Hepatocyte (in vitro differentiated cells): ENCODE data around the gene PAIP2B. TPM values are rescaled to one million over a fixed set of nuclear protein-coding genes. Genes with fewer than 3 reads are reported as not detected.

Experiments
- DNase-seq: peaks from one replicate; pipeline ENCODE4 v3.0.0-alpha.2; 2016; ENCODE audit warnings: low spot score
- H2AFZ ChIP-seq: fragments of 200-600 bp; sonication (generic); 2 replicates; pipeline ENCODE4 v1.6.0; 2016; ENCODE audit warnings: antibody characterized with exemption, mild to moderate bottlenecking
- H3K27ac ChIP-seq: fragments of 200-600 bp; sonication (generic); 2 replicates; pipeline ENCODE4 v1.5.1; 2016; ENCODE audit warnings: mild to moderate bottlenecking
- H3K27me3 ChIP-seq: fragments of 200-600 bp; sonication (generic); 2 replicates; pipeline ENCODE4 v1.6.1; 2016
- H3K36me3 ChIP-seq: fragments of 200-600 bp; sonication (generic); replicated peaks from 2 replicates; pipeline ENCODE4 v1.5.1; 2016; ENCODE audit warnings: low read depth; ENCODE audit not compliant: insufficient read depth
- H3K4me1 ChIP-seq: fragments of 200-600 bp; sonication (generic); 2 replicates; pipeline ENCODE4 v1.5.1; 2016; ENCODE audit warnings: mild to moderate bottlenecking, moderate library complexity; ENCODE audit not compliant: insufficient read depth
- H3K4me2 ChIP-seq: fragments of 200-600 bp; sonication (generic); 2 replicates; pipeline ENCODE4 v1.6.0; 2016
- H3K4me3 ChIP-seq: fragments of 200-600 bp; sonication (generic); 2 replicates; pipeline ENCODE4 v1.5.1; 2016; ENCODE audit warnings: mild to moderate bottlenecking
- H3K79me2 ChIP-seq: fragments of 200-600 bp; sonication (generic); 2 replicates; pipeline ENCODE4 v1.6.0; 2017; ENCODE audit warnings: mild to moderate bottlenecking
- H3K9me2 ChIP-seq: fragments of 200-600 bp; sonication (generic); replicated peaks from 2 replicates; pipeline ENCODE4 v1.6.0; 2017; ENCODE audit warnings: mild to moderate bottlenecking; ENCODE audit not compliant: insufficient read depth
- H3K9me3 ChIP-seq: fragments of 200-600 bp; sonication (generic); 2 replicates; pipeline ENCODE4 v1.5.1; 2016; ENCODE audit warnings: low read depth, mild to moderate bottlenecking
- H4K20me1 ChIP-seq: fragments of 200-600 bp; sonication (generic); 2 replicates; pipeline ENCODE4 v1.6.0; 2016; ENCODE audit warnings: mild to moderate bottlenecking; ENCODE audit not compliant: insufficient read depth, poor library complexity, severe bottlenecking
- EZH2 ChIP-seq: fragments of 200-600 bp; sonication (generic); IDR thresholded peaks from 2 replicates; pipeline ENCODE4 v1.6.1; 2016; ENCODE audit warnings: antibody characterized with exemption, mild to moderate bottlenecking, borderline replicate concordance
- EZH2phosphoT487 ChIP-seq: fragments of 200-600 bp; sonication (generic); IDR thresholded peaks from one replicate; pipeline ENCODE4 v1.6.1; 2018; ENCODE audit warnings: antibody characterized with exemption, mild to moderate bottlenecking, low read depth, moderate library complexity; ENCODE audit not compliant: unreplicated experiment, severe bottlenecking
- WGBS: methylation state at CpG from one replicate; pipeline ENCODE4 v1.1.6; 2016; ENCODE audit warnings: low lambda C conversion rate; ENCODE audit errors: missing lambda C conversion rate; 5-methylcytosine and 5-hydroxymethylcytosine counted together
- polyA plus RNA-seq: library from polyadenylated mRNA; unstranded; fragments of >200 nt; fragmentation: Nextera tagmentation; extraction: Ambion mirVana; gene quantifications from 2 replicates; pipeline ENCODE4 v1.2.1, GENCODE V29; 2016
- total RNA-seq: library from RNA; depleted of rRNA; stranded (reverse); fragments of >200 nt; gene quantifications from 2 replicates; pipeline ENCODE4 v1.2.3, GENCODE V29; 2014
- TF ChIP-seq, protein P1 (sequence below): fragments of 200-600 bp; sonication (generic); IDR thresholded peaks from 2 replicates; pipeline ENCODE4 v1.5.1; 2016; ENCODE audit warnings: antibody characterized with exemption, mild to moderate bottlenecking; ENCODE audit not compliant: poor library complexity

The PAIP2B gene
- total and polyA plus RNA-seq, 2 experiments from 2014 or later: 2.6 to 4.8 TPM

GRCh38 chr2:71155846-71156245, 71.1 kb downstream of the PAIP2B start:
- H4K20me1 ChIP-seq: no peaks in the 10 kb centered on the region
- whole genome bisulfite sequencing: 87% methylated on average over 4 of the region's 4 CpGs
- DNase-seq: no peak
- H3K79me2 ChIP-seq: no peaks in the 10 kb centered on the region
- no peaks in the 10 kb centered on the region for H3K9me2 ChIP-seq
- no peak overlapping the region for H3K4me2 ChIP-seq
- H3K27ac ChIP-seq: no peak overlapping the region
- no peak overlapping the region for H3K4me3 ChIP-seq
- no peaks in the 10 kb centered on the region for H3K36me3 ChIP-seq
- H2AFZ ChIP-seq: no peak overlapping the region
- no peaks in the 10 kb centered on the region for H3K4me1 ChIP-seq
- H3K27me3 ChIP-seq: no peaks in the 10 kb centered on the region
- TF ChIP-seq EZH2phosphoT487 (no peak), EZH2 (no peak)
- TF ChIP-seq, protein P1, sequence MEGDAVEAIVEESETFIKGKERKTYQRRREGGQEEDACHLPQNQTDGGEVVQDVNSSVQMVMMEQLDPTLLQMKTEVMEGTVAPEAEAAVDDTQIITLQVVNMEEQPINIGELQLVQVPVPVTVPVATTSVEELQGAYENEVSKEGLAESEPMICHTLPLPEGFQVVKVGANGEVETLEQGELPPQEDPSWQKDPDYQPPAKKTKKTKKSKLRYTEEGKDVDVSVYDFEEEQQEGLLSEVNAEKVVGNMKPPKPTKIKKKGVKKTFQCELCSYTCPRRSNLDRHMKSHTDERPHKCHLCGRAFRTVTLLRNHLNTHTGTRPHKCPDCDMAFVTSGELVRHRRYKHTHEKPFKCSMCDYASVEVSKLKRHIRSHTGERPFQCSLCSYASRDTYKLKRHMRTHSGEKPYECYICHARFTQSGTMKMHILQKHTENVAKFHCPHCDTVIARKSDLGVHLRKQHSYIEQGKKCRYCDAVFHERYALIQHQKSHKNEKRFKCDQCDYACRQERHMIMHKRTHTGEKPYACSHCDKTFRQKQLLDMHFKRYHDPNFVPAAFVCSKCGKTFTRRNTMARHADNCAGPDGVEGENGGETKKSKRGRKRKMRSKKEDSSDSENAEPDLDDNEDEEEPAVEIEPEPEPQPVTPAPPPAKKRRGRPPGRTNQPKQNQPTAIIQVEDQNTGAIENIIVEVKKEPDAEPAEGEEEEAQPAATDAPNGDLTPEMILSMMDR: no peak
- H3K9me3 ChIP-seq: no peaks in the 10 kb centered on the region

DNA sequence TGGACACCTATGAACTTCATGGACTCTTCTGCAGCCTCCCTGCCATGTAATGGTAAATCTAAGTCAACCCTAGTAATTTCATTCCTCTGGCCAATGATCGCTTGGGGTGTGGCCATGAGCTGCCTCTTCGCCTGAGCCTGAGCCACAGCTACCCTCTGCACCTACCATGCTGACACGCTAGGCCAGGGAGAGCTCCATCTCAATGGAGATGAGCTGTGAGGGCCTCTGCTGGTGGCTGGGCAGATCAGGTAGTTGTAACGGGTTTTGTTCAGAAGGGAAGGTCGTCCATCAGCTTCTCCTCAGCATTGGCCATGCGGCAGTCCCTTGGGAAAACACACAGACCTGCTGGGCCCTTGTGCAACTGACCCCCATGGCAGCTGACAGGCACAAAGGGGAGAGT, 72.1 kb downstream of the PAIP2B start:
- TF ChIP-seq EZH2phosphoT487: no peak
- TF ChIP-seq, protein P1: peak; percentile 9
- H3K27ac ChIP-seq: no peak overlapping the region
- no peaks in the 10 kb centered on the region for H3K4me1 ChIP-seq
- no peaks in the 10 kb centered on the region for H3K27me3 ChIP-seq
- DNase-seq: peak; percentile 18
- H3K4me3 ChIP-seq: no peak overlapping the region
- 54% methylated on average over 6 of the region's 6 CpGs for WGBS
- no peaks in the 10 kb centered on the region for H3K36me3 ChIP-seq
- no peaks in the 10 kb centered on the region for H3K79me2 ChIP-seq
- no peak overlapping the region for H2AFZ ChIP-seq
- no peaks in the 10 kb centered on the region for H3K9me3 ChIP-seq
- H3K4me2 ChIP-seq: no peak overlapping the region
- H3K9me2 ChIP-seq: no peaks in the 10 kb centered on the region
- no peaks in the 10 kb centered on the region for H4K20me1 ChIP-seq

DNA sequence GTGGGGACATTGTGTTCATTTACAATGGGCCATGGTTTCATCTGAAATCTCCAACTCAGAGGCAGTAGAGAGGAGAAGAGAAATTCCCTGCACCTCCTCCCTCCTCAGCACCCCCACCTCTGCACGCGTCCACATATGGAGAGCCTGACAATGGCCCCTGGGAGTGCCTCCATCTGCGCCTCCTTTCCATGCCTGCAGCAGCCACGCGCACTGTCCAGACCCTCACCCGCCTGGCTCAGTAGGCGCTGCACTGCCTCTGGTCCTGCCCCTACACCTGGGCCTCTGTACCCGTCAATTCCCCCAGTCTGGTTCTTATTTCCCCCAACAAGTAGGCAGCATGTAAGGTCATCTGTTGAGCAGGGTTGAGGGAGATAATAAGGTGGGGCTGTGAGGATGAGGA, 72.6 kb downstream of the PAIP2B start:
- H3K4me3 ChIP-seq: no peak overlapping the region
- H3K9me2 ChIP-seq: no peaks in the 10 kb centered on the region
- no peaks in the 10 kb centered on the region for H3K4me1 ChIP-seq
- no peaks in the 10 kb centered on the region for H3K79me2 ChIP-seq
- H3K36me3 ChIP-seq: no peaks in the 10 kb centered on the region
- TF ChIP-seq EZH2phosphoT487 (no peak), EZH2 (no peak)
- TF ChIP-seq, protein P1: no peak
- H3K27me3 ChIP-seq: no peaks in the 10 kb centered on the region
- H2AFZ ChIP-seq: no peak overlapping the region
- 79% methylated on average over 8 of the region's 8 CpGs for WGBS
- H3K4me2 ChIP-seq: no peak overlapping the region
- no peaks in the 10 kb centered on the region for H4K20me1 ChIP-seq
- no peaks in the 10 kb centered on the region for H3K9me3 ChIP-seq
- H3K27ac ChIP-seq: no peak overlapping the region
- no peak for DNase-seq

DNA sequence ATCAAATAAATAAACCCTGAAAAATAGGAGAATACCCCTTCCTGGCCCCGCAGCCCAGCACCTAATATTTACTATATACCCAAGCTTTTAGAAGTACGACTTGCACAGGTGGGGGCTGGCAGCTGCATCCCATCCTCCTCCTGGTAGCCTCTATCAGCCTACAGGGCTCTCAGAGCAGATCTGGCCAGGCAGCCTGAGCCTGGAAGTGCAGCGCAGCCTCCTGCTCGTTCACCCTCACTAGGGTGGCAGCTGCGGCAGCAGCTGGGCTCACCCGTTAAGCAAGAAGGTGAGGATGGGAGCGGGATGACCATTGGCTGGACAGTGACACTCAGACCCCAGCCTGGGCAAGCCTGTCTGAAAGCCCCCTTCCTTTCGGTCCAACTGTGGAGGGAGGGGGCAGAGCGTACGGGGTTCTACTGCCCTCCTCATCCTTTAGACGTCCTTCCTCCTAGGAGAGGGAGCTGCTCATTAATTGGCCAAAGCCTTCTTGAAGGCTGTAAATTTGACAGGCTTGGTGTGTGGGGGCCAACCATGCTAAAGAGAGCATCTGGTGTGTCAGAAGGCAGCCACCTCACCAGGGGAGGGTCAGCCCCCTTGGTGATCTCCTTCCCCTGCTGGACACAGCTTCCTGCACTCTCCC, 73.2 kb downstream of the PAIP2B start:
- no peaks in the 10 kb centered on the region for H3K27me3 ChIP-seq
- no peak overlapping the region for H2AFZ ChIP-seq
- no peaks in the 10 kb centered on the region for H3K36me3 ChIP-seq
- TF ChIP-seq, protein P1: no peak
- no peak for TF ChIP-seq EZH2
- no peak for TF ChIP-seq EZH2phosphoT487
- WGBS: 82% methylated on average over 11 of the region's 11 CpGs
- no peak overlapping the region for H3K4me3 ChIP-seq
- H4K20me1 ChIP-seq: no peaks in the 10 kb centered on the region
- H3K4me2 ChIP-seq: no peak overlapping the region
- H3K27ac ChIP-seq: no peak overlapping the region
- H3K9me3 ChIP-seq: no peaks in the 10 kb centered on the region
- DNase-seq: no peak
- H3K9me2 ChIP-seq: no peaks in the 10 kb centered on the region
- H3K4me1 ChIP-seq: no peaks in the 10 kb centered on the region
- no peaks in the 10 kb centered on the region for H3K79me2 ChIP-seq
